Measurements from ENCODE around the gene PALD1. TPM values are rescaled to one million over a fixed set of nuclear protein-coding genes. Genes with fewer than 3 reads are reported as not detected.

Gene PALD1
- polyA plus RNA-seq, 3 donors, result 0.04 to 0.11 TPM; not detected in 1

DNA sequence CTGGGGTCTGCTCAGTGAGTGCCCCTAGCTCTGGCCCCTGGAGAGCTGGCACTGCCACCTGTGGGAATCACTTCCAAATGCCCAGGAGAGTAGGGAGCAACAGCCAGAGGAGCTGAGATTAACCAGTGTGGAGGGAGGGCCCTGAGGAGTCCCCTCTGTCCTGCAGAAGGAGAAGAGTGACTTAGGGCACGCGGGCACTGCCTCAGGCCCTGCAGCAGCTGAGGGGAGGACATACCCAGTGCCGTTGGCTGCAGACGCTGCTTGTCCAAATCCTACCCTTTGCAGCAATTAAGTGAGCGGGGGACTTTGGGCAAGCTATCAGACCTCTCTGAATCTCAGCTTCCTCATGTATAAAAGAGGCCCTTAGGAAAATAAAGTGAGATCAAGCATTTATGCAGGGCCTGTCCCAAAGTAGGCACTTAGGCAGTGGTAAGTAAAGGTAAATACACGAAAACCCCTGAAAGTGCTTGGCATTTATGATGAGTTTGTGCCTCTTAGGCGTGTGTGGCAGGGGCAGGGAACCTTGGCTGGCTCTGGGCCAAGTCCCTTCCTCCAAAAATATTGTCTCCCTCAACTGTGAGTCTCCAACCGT lies 107.1 kb downstream of the PALD1 start:
- TF ChIP-seq CTCF (IDR thresholded peaks at IDR 0.05), result no peak
- no peak for DNase-seq
- no peak overlapping the region for H3K9ac ChIP-seq (ENCODE audit: insufficient read depth, low read length, poor library complexity, severe bottlenecking)
- intact Hi-C loops (cut with micrococcal nuclease), result no loop called here
- no peaks in the 10 kb centered on the region for H3K36me3 Mint-ChIP-seq
- H3K27me3 Mint-ChIP-seq (ENCODE audit: low read depth in 3 of 3), result peaks cover 0 to 10% (median 6%) of the 10 kb centered on the region in 3 donors
- H3K79me2 ChIP-seq (ENCODE audit: insufficient read depth, low read length), result no peaks in the 10 kb centered on the region
- no peaks in the 10 kb centered on the region for H3K9me3 Mint-ChIP-seq
- H2AFZ ChIP-seq (ENCODE audit: insufficient read depth, low read depth, low read length, poor library complexity, severe bottlenecking), result no peak overlapping the region
- no peaks in the 10 kb centered on the region for H3K36me3 ChIP-seq (replicated peaks in 1 of 2; ENCODE audit: control insufficient read depth in 1 of 2, insufficient read depth in 2 of 2, low read length in 2 of 2)
- no peaks in the 10 kb centered on the region for H4K20me1 ChIP-seq (ENCODE audit: insufficient read depth, low read length)
- H3K27ac ChIP-seq (ENCODE audit: low read depth in 1 of 2, low read length in 2 of 2), result no peak overlapping the region
- H3K4me3 ChIP-seq (replicated peaks in 1 of 3; ENCODE audit: low read depth in 2 of 3, low read length in 3 of 3), result no peak overlapping the region
- H3K9me3 ChIP-seq (replicated peaks in 1 of 2; ENCODE audit: control insufficient read depth in 1 of 2, insufficient read depth in 1 of 2, low read length in 2 of 2), result no peaks in the 10 kb centered on the region
- no peak overlapping the region for H3K4me3 Mint-ChIP-seq
- peaks cover 0 to 6% of the 10 kb centered on the region in 2 donors for H3K4me1 ChIP-seq (ENCODE audit: control insufficient read depth in 1 of 2, insufficient read depth in 2 of 2, low read length in 2 of 2)
- H3K4me1 Mint-ChIP-seq, result peaks cover 10% of the 10 kb centered on the region
- H3K27me3 ChIP-seq (ENCODE audit: control insufficient read depth in 2 of 2, insufficient read depth in 2 of 2, low read length in 2 of 2), result no peaks in the 10 kb centered on the region
- no peak overlapping the region for H3K27ac Mint-ChIP-seq
- H3K4me2 ChIP-seq (replicated peaks; ENCODE audit: extremely low read depth, low read length, poor library complexity, severe bottlenecking), result no peak overlapping the region
- 60% methylated on average over 1 of the region's 8 CpGs for WGBS (ENCODE audit: insufficient coverage)

GRCh38 chr10:70586348-70586930 lies 107.9 kb downstream of the PALD1 start:
- H3K9ac ChIP-seq (ENCODE audit: insufficient read depth, low read length, poor library complexity, severe bottlenecking), result no peak overlapping the region
- H3K36me3 Mint-ChIP-seq, result no peaks in the 10 kb centered on the region
- intact Hi-C loops (cut with micrococcal nuclease), result no loop called here
- DNase-seq, result no peak
- no peaks in the 10 kb centered on the region for H4K20me1 ChIP-seq (ENCODE audit: insufficient read depth, low read length)
- no peak overlapping the region for H3K27ac ChIP-seq (ENCODE audit: low read depth in 1 of 2, low read length in 2 of 2)
- H3K27me3 ChIP-seq (ENCODE audit: control insufficient read depth in 2 of 2, insufficient read depth in 2 of 2, low read length in 2 of 2), result no peaks in the 10 kb centered on the region
- no peaks in the 10 kb centered on the region for H3K9me3 ChIP-seq (replicated peaks in 1 of 2; ENCODE audit: control insufficient read depth in 1 of 2, insufficient read depth in 1 of 2, low read length in 2 of 2)
- no peak overlapping the region for H3K4me3 ChIP-seq (replicated peaks in 1 of 3; ENCODE audit: low read depth in 2 of 3, low read length in 3 of 3)
- no peaks in the 10 kb centered on the region for H3K79me2 ChIP-seq (ENCODE audit: insufficient read depth, low read length)
- no peak overlapping the region for H3K4me3 Mint-ChIP-seq
- TF ChIP-seq CTCF (IDR thresholded peaks at IDR 0.05), result no peak
- no peaks in the 10 kb centered on the region for H3K36me3 ChIP-seq (replicated peaks in 1 of 2; ENCODE audit: control insufficient read depth in 1 of 2, insufficient read depth in 2 of 2, low read length in 2 of 2)
- H3K4me1 Mint-ChIP-seq, result peaks cover 10% of the 10 kb centered on the region
- H3K27me3 Mint-ChIP-seq (ENCODE audit: low read depth in 3 of 3), result peaks cover 0 to 10% (median 6%) of the 10 kb centered on the region in 3 donors
- H3K4me2 ChIP-seq (replicated peaks; ENCODE audit: extremely low read depth, low read length, poor library complexity, severe bottlenecking), result no peak overlapping the region
- no peak overlapping the region for H2AFZ ChIP-seq (ENCODE audit: insufficient read depth, low read depth, low read length, poor library complexity, severe bottlenecking)
- H3K4me1 ChIP-seq (ENCODE audit: control insufficient read depth in 1 of 2, insufficient read depth in 2 of 2, low read length in 2 of 2), result peaks cover 0 to 6% of the 10 kb centered on the region in 2 donors
- H3K9me3 Mint-ChIP-seq, result no peaks in the 10 kb centered on the region
- 91% methylated on average over 5 of the region's 8 CpGs for WGBS (ENCODE audit: insufficient coverage)
- no peak overlapping the region for H3K27ac Mint-ChIP-seq
